C4-2B (cell line): ENCODE results near the gene TSPAN9.

Source experiments
- H3K27ac ChIP-seq: fragments of 450-650 bp; 2 replicates; pipeline ENCODE4 v1.5.1; 2017
- CTCF ChIP-seq: fragments of 450-650 bp; conservative IDR thresholded peaks from 2 replicates; pipeline ENCODE4 v1.5.1; 2017; ENCODE audit warnings: mild to moderate bottlenecking
- ZFX ChIP-seq: fragments of 450-650 bp; IDR thresholded peaks from 2 replicates; pipeline ENCODE4 v1.6.1; 2017

Gene TSPAN9

GRCh38 chr12:3277306-3277943 is 200.2 kb downstream of the TSPAN9 start:
- no peak for TF ChIP-seq CTCF
- no peak for TF ChIP-seq ZFX
- no peak overlapping the region for H3K27ac ChIP-seq

GRCh38 chr12:3278681-3279414 is 201.7 kb downstream of the TSPAN9 start:
- TF ChIP-seq CTCF (no peak), ZFX (no peak)
- H3K27ac ChIP-seq = no peak overlapping the region

- no peak overlapping the region for H3K27ac ChIP-seq
- TF ChIP-seq CTCF (no peak), ZFX (no peak)
Measured at GRCh38 chr12:3279415-3279780, 202.2 kb downstream of the TSPAN9 start.

- no peak overlapping the region for H3K27ac ChIP-seq
- TF ChIP-seq ZFX = no peak
- TF ChIP-seq CTCF = no peak
Measured at GRCh38 chr12:3279832-3280231, 202.7 kb downstream of the TSPAN9 start.

GRCh38 chr12:3280967-3281366 is 203.8 kb downstream of the TSPAN9 start:
- no peak overlapping the region for H3K27ac ChIP-seq
- TF ChIP-seq CTCF = no peak
- no peak for TF ChIP-seq ZFX

- no peak for TF ChIP-seq CTCF
- TF ChIP-seq ZFX = no peak
- H3K27ac ChIP-seq = no peak overlapping the region
Measured at GRCh38 chr12:3281588-3282383, 204.6 kb downstream of the TSPAN9 start.

GRCh38 chr12:3282384-3282670 is 205.1 kb downstream of the TSPAN9 start:
- TF ChIP-seq CTCF = no peak
- TF ChIP-seq ZFX = no peak
- H3K27ac ChIP-seq = no peak overlapping the region
